B cell (primary cell): ENCODE data around the gene ERGIC1. TPM values are rescaled to one million over a fixed set of nuclear protein-coding genes. Genes with fewer than 3 reads are reported as not detected.
A peak's percentile ranks its signal among the peaks of the same experiment; 100 is the strongest.

Experiments used
- ATAC-seq: fragments of 200-7000 bp; cut with Tn5 transposase; one replicate; pipeline ENCODE4 v1.10.0; 2021; ENCODE audit warnings: low read depth, mild to moderate bottlenecking, moderate number of reproducible peaks, moderate library complexity
- CTCF ChIA-PET: fragments of 350-600 bp; sonication (Branson Sonifier 250); formaldehyde crosslinking; loops from one replicate; lab custom pipeline; 2021; ENCODE audit warnings: antibody characterized with exemption, inconsistent platforms; lab: Charles Lee
- POLR2A ChIA-PET: fragments of 350-600 bp; sonication (Branson Sonifier 250); formaldehyde crosslinking; loops from one replicate; lab custom pipeline; 2021; ENCODE audit warnings: antibody characterized with exemption; lab: Charles Lee
- DNase-seq: peaks from one replicate; pipeline ENCODE4 v3.0.0; 2013
- H2AFZ ChIP-seq: 2 replicates; pipeline ENCODE4 v1.6.1; 2012; ENCODE audit warnings: mild to moderate bottlenecking, low read depth, low read length; ENCODE audit not compliant: insufficient read depth, poor library complexity, severe bottlenecking
- H3K27ac ChIP-seq, 2 donors: 1 replicate in 1 of 2; 2 replicates in 1 of 2; pipeline ENCODE4 v1.5.1; 2012 to 2013; ENCODE audit warnings: low read length in 2 of 2, mild to moderate bottlenecking in 2 of 2, moderate library complexity in 1 of 2
- H3K27me3 ChIP-seq, 4 experiments: fragments of 200-600 bp in 1 of 4; sonication (generic) in 1 of 4; replicated peaks in 1 of 4; 1 replicate in 2 of 4; 2 replicates in 2 of 4; pipeline versions ENCODE4 v1.6.1 to v1.7.0; 2013 to 2016; ENCODE audit warnings: low read length in 3 of 4, mild to moderate bottlenecking in 2 of 4, mixed read lengths in 1 of 4, moderate library complexity in 1 of 4; ENCODE audit not compliant: insufficient read depth in 4 of 4, control insufficient read depth in 3 of 4; ENCODE audit errors: control extremely low read depth in 1 of 4
- H3K36me3 ChIP-seq, 2 experiments: replicated peaks in 1 of 2; 1 replicate in 1 of 2; 2 replicates in 1 of 2; pipeline versions ENCODE4 v1.6.1 to v1.7.1; 2013; ENCODE audit warnings: low read length in 1 of 2; ENCODE audit not compliant: insufficient read depth in 2 of 2, control insufficient read depth in 1 of 2; ENCODE audit errors: control extremely low read depth in 1 of 2, extremely low read depth in 1 of 2
- H3K4me1 ChIP-seq, 2 donors: fragments of 200-600 bp in 1 of 2; sonication (generic) in 1 of 2; 1 replicate in 1 of 2; 2 replicates in 1 of 2; pipeline versions ENCODE4 v1.5.1 to v1.6.1; 2013 to 2017; ENCODE audit warnings: low read length in 2 of 2; ENCODE audit not compliant: control insufficient read depth in 2 of 2, insufficient read depth in 2 of 2
- H3K4me2 ChIP-seq: replicated peaks from 2 replicates; pipeline ENCODE3; 2012; ENCODE audit warnings: mild to moderate bottlenecking, low read depth, low read length; ENCODE audit not compliant: poor library complexity, severe bottlenecking
- H3K4me3 ChIP-seq, 5 experiments: fragments of 200-600 bp in 1 of 5; sonication (generic) in 1 of 5; 1 replicate in 3 of 5; 2 replicates in 2 of 5; pipeline versions ENCODE4 v1.5.1 to v1.7.0; 2011 to 2016; ENCODE audit warnings: low read length in 4 of 5, mild to moderate bottlenecking in 4 of 5, low read depth in 2 of 5, control low read depth in 1 of 5, moderate library complexity in 1 of 5; ENCODE audit not compliant: insufficient read depth in 1 of 5; ENCODE audit errors: control extremely low read depth in 1 of 5, extremely low read depth in 1 of 5
- H3K79me2 ChIP-seq: fragments of 200-600 bp; sonication (generic); one replicate; pipeline ENCODE4 v1.6.0; 2016; ENCODE audit warnings: low read length; ENCODE audit not compliant: control insufficient read depth, insufficient read depth
- H3K9ac ChIP-seq: fragments of 200-600 bp; sonication (generic); 2 replicates; pipeline ENCODE4 v1.6.1; 2017; ENCODE audit warnings: mild to moderate bottlenecking, low read length, moderate library complexity
- H3K9me3 ChIP-seq, 3 donors: one replicate each; pipeline versions ENCODE4 v1.6.1 to v1.7.1; 2013; ENCODE audit warnings: low read length in 2 of 3; ENCODE audit not compliant: control insufficient read depth in 2 of 3, insufficient read depth in 1 of 3; ENCODE audit errors: control extremely low read depth in 1 of 3
- H4K20me1 ChIP-seq: 2 replicates; pipeline ENCODE4 v1.6.0; 2012; ENCODE audit warnings: mild to moderate bottlenecking, low read length; ENCODE audit not compliant: insufficient read depth, control insufficient read depth, poor library complexity, severe bottlenecking
- H3K27ac Mint-ChIP-seq: one replicate; pipeline ENCODE4 v1.8.0; 2021; ENCODE audit warnings: mixed read lengths
- H3K27me3 Mint-ChIP-seq: one replicate; pipeline ENCODE4 v1.8.0; 2021; ENCODE audit warnings: mixed read lengths
- H3K4me1 Mint-ChIP-seq: one replicate; pipeline ENCODE4 v1.8.0; 2021; ENCODE audit warnings: mixed read lengths
- H3K4me3 Mint-ChIP-seq: one replicate; pipeline ENCODE4 v1.8.0; 2021; ENCODE audit warnings: mixed read lengths
- H3K9me3 Mint-ChIP-seq: one replicate; pipeline ENCODE4 v1.8.0; 2022; ENCODE audit warnings: mixed read lengths; ENCODE audit not compliant: insufficient read depth
- CTCF ChIP-seq: fragments of 200-600 bp; IDR thresholded peaks from one replicate; pipeline ENCODE4 v1.8.0; 2022; ENCODE audit warnings: antibody characterized with exemption, mild to moderate bottlenecking
- EZH2 ChIP-seq: IDR thresholded peaks from 2 replicates; pipeline ENCODE4 v1.6.1; 2012; ENCODE audit warnings: borderline replicate concordance, low read depth, mild to moderate bottlenecking, moderate library complexity, low read length; ENCODE audit not compliant: insufficient read depth, poor library complexity, severe bottlenecking
- WGBS: methylation state at CpG from one replicate; pipeline ENCODE4 v1.1.5; 2013; ENCODE audit warnings: missing lambda C conversion rate; ENCODE audit not compliant: insufficient coverage; 5-methylcytosine and 5-hydroxymethylcytosine counted together
- intact Hi-C: fragments of 100-400 bp; cut with micrococcal nuclease; formaldehyde crosslinking; loops from one replicate; pipeline ENCODE4 v1.10.0; 2022
- polyA plus RNA-seq: library from polyadenylated mRNA; depleted of rRNA; stranded (reverse); fragments of >200 nt; gene quantifications from 2 replicates; pipeline ENCODE4 v1.2.3, GENCODE V29; 2012
- total RNA-seq, 2 donors: library from RNA; stranded (reverse); fragments of 120-200 nt in 1 of 2; gene quantifications; 1 replicate in 1 of 2; 2 replicates in 1 of 2; pipeline versions ENCODE4 v1.2.3 to v1.2.4, GENCODE V29; 2013 to 2022

The ERGIC1 gene
- total and polyA plus RNA-seq, 2 donors (not counting 1 experiment from before 2014, with no cell fraction given) = 86.3 to 140 TPM

DNA sequence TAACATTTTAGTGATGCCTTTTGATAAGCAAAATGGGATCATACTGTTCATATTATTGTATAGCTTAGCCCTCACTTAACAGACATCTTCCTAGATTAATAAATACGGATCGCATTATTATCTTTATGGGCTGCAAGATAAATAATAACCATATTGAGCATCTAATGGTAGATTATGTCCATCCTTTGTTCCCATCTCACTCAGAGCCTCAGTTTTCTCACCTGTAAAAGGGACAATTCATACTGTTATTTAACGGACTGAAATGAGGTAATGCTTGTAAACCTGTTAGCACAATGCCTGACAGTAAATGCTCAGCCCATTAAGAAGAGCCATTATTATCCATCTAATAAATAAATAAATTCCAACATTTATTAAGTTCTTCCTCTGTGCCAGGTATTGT lies 122.2 kb downstream of the ERGIC1 start:
- DNase-seq = no peak
- H3K79me2 ChIP-seq = peaks cover 15% of the 10 kb centered on the region
- peaks cover 0 to 4% (median 0%) of the 10 kb centered on the region in 3 donors for H3K9me3 ChIP-seq
- H2AFZ ChIP-seq = no peak overlapping the region
- no peak for TF ChIP-seq EZH2
- TF ChIP-seq CTCF = no peak
- peaks cover 2 to 8% of the 10 kb centered on the region in 2 experiments for H3K36me3 ChIP-seq
- intact Hi-C loops = no loop called here
- Mint-ChIP-seq H3K4me3 (no peak overlapping the region), H3K27me3 (no peaks in the 10 kb centered on the region), H3K27ac (no peak overlapping the region), H3K9me3 (no peaks in the 10 kb centered on the region), H3K4me1 (peaks cover 23% of the 10 kb centered on the region)
- ChIA-PET CTCF (interaction anchor here (1.2 kb wide), 1 partner anchor 27 kb away, joined by 3 read pairs; the partner anchor contains the start of gene ATP6V0E1), POLR2A (no interaction called here)
- WGBS = no CpG with 5 or more reads among the region's 3 CpGs
- H4K20me1 ChIP-seq = no peaks in the 10 kb centered on the region
- ATAC-seq = no peak
- H3K9ac ChIP-seq = no peak overlapping the region
- H3K4me2 ChIP-seq = no peak overlapping the region
- H3K4me1 ChIP-seq = peaks cover 8 to 18% of the 10 kb centered on the region in 2 donors
- no peak overlapping the region for H3K27ac ChIP-seq
- H3K4me3 ChIP-seq = no peak overlapping the region
- no peaks in the 10 kb centered on the region for H3K27me3 ChIP-seq

GRCh38 chr5:172956936-172957335 lies 122.9 kb downstream of the ERGIC1 start:
- no peak for DNase-seq
- H2AFZ ChIP-seq = no peak overlapping the region
- no peaks in the 10 kb centered on the region for H3K27me3 ChIP-seq
- peaks cover under 1 to 4% of the 10 kb centered on the region in 2 experiments for H3K36me3 ChIP-seq
- intact Hi-C loops = no loop called here
- H3K9me3 ChIP-seq = peaks cover 0 to 4% (median 0%) of the 10 kb centered on the region in 3 donors
- TF ChIP-seq CTCF = no peak
- TF ChIP-seq EZH2 = no peak
- no peak overlapping the region for H3K9ac ChIP-seq
- 5% methylated on average over 3 of the region's 4 CpGs for WGBS
- peaks cover 23% of the 10 kb centered on the region for H3K4me1 Mint-ChIP-seq
- no peak overlapping the region for H3K4me3 ChIP-seq
- H4K20me1 ChIP-seq = no peaks in the 10 kb centered on the region
- no peak overlapping the region for H3K27ac Mint-ChIP-seq
- H3K4me1 ChIP-seq = peaks cover 8 to 18% of the 10 kb centered on the region in 2 donors
- POLR2A ChIA-PET = no interaction called here
- CTCF ChIA-PET = interaction anchor here (1.2 kb wide), 1 partner anchor 27 kb away, joined by 3 read pairs; the partner anchor contains the start of gene ATP6V0E1
- H3K4me2 ChIP-seq = no peak overlapping the region
- peak overlapping the region; percentile 57 for H3K4me3 Mint-ChIP-seq
- H3K79me2 ChIP-seq = peaks cover 15% of the 10 kb centered on the region
- no peaks in the 10 kb centered on the region for H3K27me3 Mint-ChIP-seq
- no peak overlapping the region for H3K27ac ChIP-seq
- ATAC-seq = no peak
- no peaks in the 10 kb centered on the region for H3K9me3 Mint-ChIP-seq
